Measurements from ENCODE around the gene MAEL.

Gene MAEL

GRCh38 chr1:167059045-167059808 lies 70.1 kb downstream of the MAEL start:
- peak; percentile 82 for DNase-seq

GRCh38 chr1:167059809-167060107 lies 70.7 kb downstream of the MAEL start:
- no peak for DNase-seq

DNA sequence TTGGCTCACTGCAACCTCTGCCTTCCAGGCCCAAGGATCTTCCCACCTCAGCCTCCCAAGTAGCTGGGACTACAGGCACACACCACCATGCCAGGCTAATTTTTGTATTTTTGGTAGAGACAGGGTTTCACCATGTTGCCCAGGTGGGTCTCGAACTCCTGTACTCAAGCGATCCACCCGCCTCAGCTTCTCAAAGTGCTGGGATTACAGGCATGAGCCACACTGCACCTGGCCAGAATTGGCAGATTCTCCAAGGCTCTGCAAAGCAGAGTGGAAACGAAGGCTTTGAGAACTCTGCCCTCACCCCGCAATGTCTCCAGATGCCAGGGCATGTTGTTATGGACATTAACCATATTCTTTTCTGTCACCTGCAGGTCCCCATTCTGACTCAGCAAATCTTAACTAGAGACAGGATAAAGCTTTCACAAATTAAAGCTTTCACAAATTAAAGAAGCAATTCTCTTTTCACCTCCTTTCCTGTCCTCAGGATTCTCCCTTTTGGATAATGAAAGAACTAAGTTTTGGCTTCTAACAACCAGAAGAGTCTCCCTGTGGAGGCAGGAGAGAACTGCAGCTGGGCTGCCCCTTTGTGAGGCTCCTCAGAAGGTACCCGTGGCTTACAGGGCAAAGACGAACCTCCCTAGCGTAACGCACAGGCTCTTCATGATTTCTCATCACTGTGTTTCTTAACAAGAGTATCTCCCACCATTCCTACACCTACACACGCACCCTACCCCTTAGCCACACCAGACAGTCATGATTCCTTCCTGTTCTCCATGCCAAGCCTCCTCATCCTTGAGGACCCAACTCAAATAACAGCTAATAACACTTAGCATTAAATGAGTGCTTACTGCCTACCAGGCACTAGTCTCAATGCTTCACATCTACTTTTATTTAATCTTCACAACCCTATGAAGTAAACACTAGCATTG lies 71.3 kb downstream of the MAEL start:
- peak; percentile 43 for DNase-seq

DNA sequence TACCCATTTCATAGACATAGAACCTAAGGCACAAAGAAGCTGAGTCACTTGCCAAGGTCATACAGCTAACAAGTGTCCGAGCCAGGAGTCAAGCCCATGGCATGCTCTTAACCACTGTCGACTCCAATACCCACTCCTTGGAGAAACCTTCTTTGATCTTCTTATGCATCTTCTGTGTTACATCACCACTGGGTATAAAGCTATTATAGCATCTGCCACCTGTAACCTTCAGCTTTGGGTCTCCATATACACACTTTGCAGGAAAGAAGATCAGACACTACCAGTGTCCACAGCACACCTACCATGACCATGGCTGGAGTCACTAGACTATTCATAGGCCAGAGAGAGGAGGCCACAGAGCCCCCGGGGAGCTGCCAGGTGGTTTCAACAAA lies 72.0 kb downstream of the MAEL start:
- no peak for DNase-seq

- peak; percentile 43 for DNase-seq
Measured at GRCh38 chr1:167064621-167065020, 75.5 kb downstream of the MAEL start.

- DNase-seq, result no peak
Measured at GRCh38 chr1:167065471-167065870, 76.4 kb downstream of the MAEL start.

GRCh38 chr1:167066333-167067122 lies 77.4 kb downstream of the MAEL start:
- DNase-seq, result peak; percentile 84

DNA sequence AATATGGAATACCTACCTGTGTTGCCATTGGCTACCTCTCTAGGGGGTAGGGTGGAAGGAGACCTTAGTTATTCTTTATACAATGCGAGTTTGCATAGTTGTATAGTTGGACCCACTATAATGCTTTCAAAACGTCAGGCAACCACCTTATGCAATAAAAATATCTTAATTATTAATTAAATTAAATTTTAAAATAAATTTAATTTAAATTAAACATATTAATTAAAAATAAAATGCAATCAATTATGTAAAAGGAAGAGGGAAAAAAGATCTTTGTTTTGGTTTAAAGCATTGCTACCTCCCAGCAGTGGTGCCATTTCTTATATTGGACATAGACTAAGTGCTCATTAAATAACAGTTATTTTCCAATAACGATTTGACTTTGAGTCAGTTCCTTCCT lies 78.8 kb downstream of the MAEL start:
- no peak for DNase-seq

DNA sequence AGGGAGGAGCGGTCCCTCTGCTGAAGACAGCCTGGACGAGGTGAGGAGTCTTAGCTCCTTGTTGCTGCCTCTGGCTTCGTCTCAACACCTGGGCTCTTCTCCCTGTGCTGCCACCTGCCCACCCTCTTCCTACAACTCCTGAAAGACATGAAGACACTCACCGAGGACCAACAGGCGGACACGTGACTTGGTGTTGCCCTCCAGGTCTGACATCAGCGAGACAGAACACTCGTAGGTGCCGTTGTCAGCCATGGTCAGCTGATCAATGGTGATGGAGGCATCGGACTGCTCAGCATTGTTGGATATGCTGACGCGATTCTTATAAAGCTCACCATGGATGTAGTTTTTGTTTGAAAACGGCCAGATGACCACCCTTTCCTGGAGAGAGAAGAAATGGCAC lies 79.7 kb downstream of the MAEL start:
- no peak for DNase-seq

DNA sequence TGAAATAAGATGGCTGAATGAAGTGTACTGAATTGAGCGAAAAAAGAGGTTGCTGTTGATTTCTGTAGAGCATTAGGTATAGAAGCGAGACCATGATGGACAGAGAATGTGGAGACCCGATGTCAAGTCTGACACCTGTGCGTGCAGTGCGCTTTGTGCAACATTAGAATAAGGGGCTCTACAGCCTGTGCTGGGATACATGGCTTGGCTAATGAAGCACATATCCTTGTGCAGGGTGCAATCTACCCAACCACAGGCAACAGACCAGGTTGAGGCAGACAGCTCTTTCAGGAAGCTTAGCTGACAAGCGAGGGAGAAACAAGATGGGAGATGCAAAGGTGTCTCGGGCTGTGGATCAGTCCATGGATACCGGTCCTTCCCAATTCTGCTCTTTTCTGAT lies 82.2 kb downstream of the MAEL start:
- no peak for DNase-seq

All from hematopoietic multipotent progenitor cell treated with erythropoietin and hydrocortisone succinate and interleukin-3 and kit ligand, for 4 days (in vitro differentiated cells).